ENCODE results near the gene ADRM1. TPM values are rescaled to one million over a fixed set of nuclear protein-coding genes. Genes with fewer than 3 reads are reported as not detected.

The ADRM1 gene
- total RNA-seq, 1 donor from 2014 or later: 87.2 TPM

DNA sequence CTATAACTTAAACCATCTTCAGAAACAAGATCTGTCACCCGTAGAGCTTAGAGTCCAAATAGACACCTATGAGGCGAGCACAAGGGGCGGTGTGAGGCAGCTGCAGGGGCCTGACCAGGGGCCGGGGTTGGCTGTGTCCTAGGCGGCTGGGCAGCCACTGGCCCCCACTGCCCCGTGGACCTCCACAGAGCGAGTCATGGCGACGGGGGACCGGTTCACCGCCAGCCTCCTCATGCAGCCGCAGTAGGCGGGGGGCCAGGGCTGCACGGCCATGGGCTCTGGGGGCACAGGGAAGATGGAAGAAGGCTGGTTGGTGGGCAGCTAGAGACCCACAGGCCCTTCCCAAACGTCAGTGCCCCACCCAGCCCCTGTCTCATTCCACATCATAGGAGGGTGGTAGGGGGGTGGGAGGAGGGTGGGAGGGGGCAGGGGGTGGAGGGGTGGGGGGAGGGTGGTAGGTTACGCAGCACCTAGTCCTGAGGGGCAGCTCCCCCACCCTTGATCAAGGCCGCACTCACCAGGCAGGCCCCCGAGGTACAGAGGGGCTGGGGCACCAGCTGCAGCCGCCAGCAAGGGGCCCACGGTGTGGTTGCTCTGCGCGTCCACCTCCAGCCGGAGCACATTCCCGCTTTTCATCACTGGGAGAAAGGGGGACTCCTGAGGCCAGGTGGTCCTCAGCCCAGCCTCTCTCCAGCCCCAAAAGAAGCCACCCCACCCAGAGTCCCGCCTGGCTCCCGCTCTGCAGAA is 6.6 kb downstream of the ADRM1 start:
- H3K27me3 Mint-ChIP-seq (ENCODE audit: low read depth): no peaks in the 10 kb centered on the region
- peaks cover 13% of the 10 kb centered on the region for H3K4me1 Mint-ChIP-seq (ENCODE audit: low read depth)
- H3K36me3 Mint-ChIP-seq (ENCODE audit: low read depth): peaks cover 12% of the 10 kb centered on the region
- TF ChIP-seq, protein P1, sequence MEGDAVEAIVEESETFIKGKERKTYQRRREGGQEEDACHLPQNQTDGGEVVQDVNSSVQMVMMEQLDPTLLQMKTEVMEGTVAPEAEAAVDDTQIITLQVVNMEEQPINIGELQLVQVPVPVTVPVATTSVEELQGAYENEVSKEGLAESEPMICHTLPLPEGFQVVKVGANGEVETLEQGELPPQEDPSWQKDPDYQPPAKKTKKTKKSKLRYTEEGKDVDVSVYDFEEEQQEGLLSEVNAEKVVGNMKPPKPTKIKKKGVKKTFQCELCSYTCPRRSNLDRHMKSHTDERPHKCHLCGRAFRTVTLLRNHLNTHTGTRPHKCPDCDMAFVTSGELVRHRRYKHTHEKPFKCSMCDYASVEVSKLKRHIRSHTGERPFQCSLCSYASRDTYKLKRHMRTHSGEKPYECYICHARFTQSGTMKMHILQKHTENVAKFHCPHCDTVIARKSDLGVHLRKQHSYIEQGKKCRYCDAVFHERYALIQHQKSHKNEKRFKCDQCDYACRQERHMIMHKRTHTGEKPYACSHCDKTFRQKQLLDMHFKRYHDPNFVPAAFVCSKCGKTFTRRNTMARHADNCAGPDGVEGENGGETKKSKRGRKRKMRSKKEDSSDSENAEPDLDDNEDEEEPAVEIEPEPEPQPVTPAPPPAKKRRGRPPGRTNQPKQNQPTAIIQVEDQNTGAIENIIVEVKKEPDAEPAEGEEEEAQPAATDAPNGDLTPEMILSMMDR (IDR thresholded peaks at IDR 0.05): no peak
- no peak for DNase-seq (ENCODE audit: low spot score)
- H3K9me3 Mint-ChIP-seq (ENCODE audit: low read depth): no peaks in the 10 kb centered on the region
- no peak overlapping the region for H3K4me3 Mint-ChIP-seq (ENCODE audit: unreplicated experiment)
- no peak overlapping the region for H3K27ac Mint-ChIP-seq (ENCODE audit: unreplicated experiment)

- Mint-ChIP-seq H3K27me3 (ENCODE audit: low read depth) (no peaks in the 10 kb centered on the region), H3K9me3 (ENCODE audit: low read depth) (no peaks in the 10 kb centered on the region), H3K4me1 (ENCODE audit: low read depth) (peaks cover 5% of the 10 kb centered on the region), H3K27ac (ENCODE audit: unreplicated experiment) (no peak overlapping the region), H3K36me3 (ENCODE audit: low read depth) (peaks cover 13% of the 10 kb centered on the region), H3K4me3 (ENCODE audit: unreplicated experiment) (no peak overlapping the region)
- DNase-seq (ENCODE audit: low spot score): no peak
- TF ChIP-seq, protein P1 (IDR thresholded peaks at IDR 0.05): no peak
Observed at GRCh38 chr20:62309947-62310756, 7.4 kb downstream of the ADRM1 start.

DNA sequence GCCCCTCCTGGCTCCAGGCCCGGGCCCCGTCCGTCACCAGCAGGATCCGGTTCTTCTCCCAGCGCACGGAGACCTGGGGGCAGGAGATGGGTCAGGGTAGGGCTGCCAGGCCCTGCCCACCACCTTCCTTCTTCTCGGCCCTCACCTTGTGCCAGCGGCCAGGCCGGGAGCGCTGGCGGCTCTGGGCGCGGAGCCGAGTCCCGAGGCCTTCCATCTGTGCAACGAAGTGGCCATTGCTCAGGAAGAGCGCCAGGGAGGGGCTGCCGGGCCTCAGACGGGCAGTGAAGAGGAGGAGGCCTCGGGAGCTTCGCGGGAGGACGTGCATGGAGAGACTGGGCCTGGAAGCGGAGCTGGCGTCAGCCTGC is 7.9 kb downstream of the ADRM1 start:
- DNase-seq (ENCODE audit: low spot score): no peak
- no peaks in the 10 kb centered on the region for H3K27me3 Mint-ChIP-seq (ENCODE audit: low read depth)
- no peaks in the 10 kb centered on the region for H3K4me1 Mint-ChIP-seq (ENCODE audit: low read depth)
- H3K36me3 Mint-ChIP-seq (ENCODE audit: low read depth): peaks cover 15% of the 10 kb centered on the region
- H3K4me3 Mint-ChIP-seq (ENCODE audit: unreplicated experiment): no peak overlapping the region
- H3K27ac Mint-ChIP-seq (ENCODE audit: unreplicated experiment): no peak overlapping the region
- TF ChIP-seq, protein P1 (IDR thresholded peaks at IDR 0.05): no peak
- H3K9me3 Mint-ChIP-seq (ENCODE audit: low read depth): no peaks in the 10 kb centered on the region

- Mint-ChIP-seq H3K36me3 (ENCODE audit: low read depth) (peaks cover 14% of the 10 kb centered on the region), H3K27ac (ENCODE audit: unreplicated experiment) (no peak overlapping the region), H3K4me1 (ENCODE audit: low read depth) (no peaks in the 10 kb centered on the region), H3K27me3 (ENCODE audit: low read depth) (no peaks in the 10 kb centered on the region), H3K9me3 (ENCODE audit: low read depth) (no peaks in the 10 kb centered on the region), H3K4me3 (ENCODE audit: unreplicated experiment) (no peak overlapping the region)
- DNase-seq (ENCODE audit: low spot score): no peak
- TF ChIP-seq, protein P1 (IDR thresholded peaks at IDR 0.05): no peak
Observed at GRCh38 chr20:62311150-62311549, 8.4 kb downstream of the ADRM1 start.

DNA sequence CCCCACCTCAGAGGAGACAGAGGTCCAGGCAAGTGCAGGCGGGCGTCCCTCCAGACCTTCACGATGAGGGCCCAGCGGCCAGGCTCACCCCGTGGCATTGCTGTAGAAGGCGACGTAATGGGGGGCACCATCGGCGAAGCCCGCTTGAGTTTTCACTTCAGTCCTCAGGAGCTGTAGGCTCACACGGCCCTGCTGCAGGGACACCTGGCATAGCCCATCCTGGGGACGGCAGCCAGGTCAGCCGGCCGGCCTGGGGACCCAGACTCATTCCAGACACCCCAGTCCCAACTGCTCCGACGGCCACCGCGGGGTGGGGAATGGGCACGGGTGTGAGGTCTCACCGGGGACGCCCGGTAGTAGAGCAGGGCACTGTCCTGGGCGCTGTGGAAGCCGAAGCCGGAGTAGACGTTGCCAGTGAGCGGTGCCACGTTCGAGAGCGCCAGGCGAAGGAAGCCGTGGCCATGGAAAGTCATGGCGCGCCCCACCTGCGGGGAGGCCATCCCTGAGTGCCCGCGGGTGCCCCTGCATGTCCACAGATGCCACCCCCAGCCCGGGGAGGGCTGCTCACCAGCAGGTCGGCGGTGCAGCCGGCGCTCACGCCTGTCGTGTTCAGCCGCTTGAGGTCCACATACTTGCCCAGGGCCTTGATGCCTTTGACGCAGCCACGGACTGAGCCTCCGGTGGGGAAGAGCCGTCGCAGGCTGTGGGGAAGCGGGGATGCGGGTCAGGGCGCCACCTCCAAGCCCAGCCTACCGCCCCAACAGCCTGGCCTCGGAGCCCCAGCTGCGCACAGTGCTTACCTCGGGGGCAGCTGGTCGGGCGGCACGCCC is 9.2 kb downstream of the ADRM1 start:
- Mint-ChIP-seq H3K36me3 (ENCODE audit: low read depth) (peaks cover 16% of the 10 kb centered on the region), H3K4me3 (ENCODE audit: unreplicated experiment) (no peak overlapping the region), H3K4me1 (ENCODE audit: low read depth) (no peaks in the 10 kb centered on the region), H3K27me3 (ENCODE audit: low read depth) (no peaks in the 10 kb centered on the region), H3K27ac (ENCODE audit: unreplicated experiment) (no peak overlapping the region), H3K9me3 (ENCODE audit: low read depth) (no peaks in the 10 kb centered on the region)
- TF ChIP-seq, protein P1 (IDR thresholded peaks at IDR 0.05): no peak
- no peak for DNase-seq (ENCODE audit: low spot score)

All from chondrocyte (in vitro differentiated cells).